Ishikawa (cell line): ENCODE results near the gene UBN2.

ENCODE experiments used
- CEBPB ChIP-seq: IDR thresholded peaks from 2 replicates; pipeline ENCODE4 v1.6.1; 2012
- TAF1 ChIP-seq: IDR thresholded peaks from 2 replicates; pipeline ENCODE4 v1.6.1; 2012; ENCODE audit warnings: low read depth, mild to moderate bottlenecking
- TF ChIP-seq, protein P1 (sequence below): IDR thresholded peaks from 2 replicates; pipeline ENCODE4 v1.6.1; 2012

DNA sequence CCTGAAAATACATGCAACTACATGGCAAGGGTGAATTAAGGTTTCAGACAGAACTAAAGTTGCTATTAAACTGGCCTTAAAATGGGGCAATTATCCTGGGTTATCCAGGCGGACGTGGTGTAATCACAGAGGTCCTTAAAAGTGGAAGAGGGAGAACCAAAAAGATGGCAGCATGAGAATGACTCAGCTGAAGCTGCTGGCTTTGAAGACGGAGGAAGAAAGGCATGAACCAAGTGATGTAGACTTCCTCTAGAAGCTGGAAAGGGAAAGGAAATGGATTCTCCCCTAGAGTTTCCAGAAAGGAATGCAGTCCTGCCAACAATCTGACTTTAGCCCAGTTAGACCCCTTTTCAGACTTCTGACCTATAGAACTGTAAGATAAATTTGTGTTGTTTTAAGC lies 27.0 kb upstream of the UBN2 start:
- no peak for TF ChIP-seq TAF1
- TF ChIP-seq CEBPB: no peak
- TF ChIP-seq, protein P1, sequence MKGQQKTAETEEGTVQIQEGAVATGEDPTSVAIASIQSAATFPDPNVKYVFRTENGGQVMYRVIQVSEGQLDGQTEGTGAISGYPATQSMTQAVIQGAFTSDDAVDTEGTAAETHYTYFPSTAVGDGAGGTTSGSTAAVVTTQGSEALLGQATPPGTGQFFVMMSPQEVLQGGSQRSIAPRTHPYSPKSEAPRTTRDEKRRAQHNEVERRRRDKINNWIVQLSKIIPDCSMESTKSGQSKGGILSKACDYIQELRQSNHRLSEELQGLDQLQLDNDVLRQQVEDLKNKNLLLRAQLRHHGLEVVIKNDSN: no peak
